Mesendoderm (in vitro differentiated cells): ENCODE results near the gene CSF3R.

Source experiments
- DNase-seq: peaks from one replicate; pipeline ENCODE4 v3.0.0; 2013
- H2AK5ac ChIP-seq: 2 replicates; pipeline ENCODE4 v1.6.1; 2013; ENCODE audit warnings: low read length, inconsistent platforms
- H2BK120ac ChIP-seq: 2 replicates; pipeline ENCODE4 v1.6.1; 2013; ENCODE audit warnings: low read depth, mild to moderate bottlenecking, low read length, moderate library complexity, mixed read lengths
- H2BK15ac ChIP-seq: replicated peaks from 2 replicates; pipeline ENCODE4 v1.6.1; 2013; ENCODE audit warnings: low read depth, mild to moderate bottlenecking, moderate library complexity
- H2BK5ac ChIP-seq: 2 replicates; pipeline ENCODE4 v1.6.1; 2013; ENCODE audit warnings: low read length, inconsistent platforms
- H3K18ac ChIP-seq: 2 replicates; pipeline ENCODE4 v1.6.1; 2013; ENCODE audit warnings: mild to moderate bottlenecking, low read length, mixed read lengths
- H3K23ac ChIP-seq: one replicate; pipeline ENCODE4 v1.6.1; 2013; ENCODE audit warnings: low read length
- H3K27ac ChIP-seq: 2 replicates; pipeline ENCODE4 v1.5.1; 2013; ENCODE audit warnings: low read depth, mild to moderate bottlenecking, inconsistent platforms, low read length, moderate library complexity
- H3K27me3 ChIP-seq: 2 replicates; pipeline ENCODE4 v1.6.1; 2013; ENCODE audit warnings: low read length, control low read depth, mild to moderate bottlenecking, inconsistent platforms; ENCODE audit not compliant: insufficient read depth, poor library complexity
- H3K36me3 ChIP-seq: 2 replicates; pipeline ENCODE4 v1.6.1; 2013; ENCODE audit warnings: low read length, inconsistent platforms; ENCODE audit not compliant: control insufficient read depth, insufficient read depth
- H3K4ac ChIP-seq: one replicate; pipeline ENCODE4 v1.6.1; 2013; ENCODE audit warnings: low read depth, mild to moderate bottlenecking, low read length, moderate library complexity
- H3K4me1 ChIP-seq: 2 replicates; pipeline ENCODE4 v1.6.1; 2013; ENCODE audit warnings: low read depth, low read length, inconsistent platforms; ENCODE audit not compliant: control insufficient read depth
- H3K4me2 ChIP-seq: 2 replicates; pipeline ENCODE4 v1.6.1; 2013; ENCODE audit warnings: low read length
- H3K4me3 ChIP-seq: 2 replicates; pipeline ENCODE4 v1.5.1; 2013; ENCODE audit warnings: mild to moderate bottlenecking, low read length
- H3K56ac ChIP-seq: one replicate; pipeline ENCODE4 v1.6.1; 2013; ENCODE audit warnings: low read length
- H3K79me1 ChIP-seq: 2 replicates; pipeline ENCODE4 v1.6.1; 2013; ENCODE audit warnings: low read length, inconsistent platforms
- H3K79me2 ChIP-seq: 2 replicates; pipeline ENCODE4 v1.6.1; 2013; ENCODE audit warnings: mild to moderate bottlenecking, low read length; ENCODE audit not compliant: control insufficient read depth, insufficient read depth
- H3K9ac ChIP-seq: 2 replicates; pipeline ENCODE4 v1.6.1; 2013; ENCODE audit warnings: low read length, inconsistent platforms
- H4K5ac ChIP-seq: one replicate; pipeline ENCODE4 v1.6.1; 2013; ENCODE audit warnings: low read length
- H4K8ac ChIP-seq: one replicate; pipeline ENCODE4 v1.6.1; 2013; ENCODE audit warnings: low read depth, mild to moderate bottlenecking, control low read depth, low read length, moderate library complexity
- WGBS: extraction: QIAGEN DNeasy Blood & Tissue Kit; methylation state at CpG from one replicate; pipeline ENCODE4 v1.1.7; 2013; ENCODE audit warnings: low lambda C conversion rate, missing lambda C conversion rate; ENCODE audit not compliant: insufficient coverage; ENCODE audit errors: extremely low coverage; 5-methylcytosine and 5-hydroxymethylcytosine counted together

The CSF3R gene

DNA sequence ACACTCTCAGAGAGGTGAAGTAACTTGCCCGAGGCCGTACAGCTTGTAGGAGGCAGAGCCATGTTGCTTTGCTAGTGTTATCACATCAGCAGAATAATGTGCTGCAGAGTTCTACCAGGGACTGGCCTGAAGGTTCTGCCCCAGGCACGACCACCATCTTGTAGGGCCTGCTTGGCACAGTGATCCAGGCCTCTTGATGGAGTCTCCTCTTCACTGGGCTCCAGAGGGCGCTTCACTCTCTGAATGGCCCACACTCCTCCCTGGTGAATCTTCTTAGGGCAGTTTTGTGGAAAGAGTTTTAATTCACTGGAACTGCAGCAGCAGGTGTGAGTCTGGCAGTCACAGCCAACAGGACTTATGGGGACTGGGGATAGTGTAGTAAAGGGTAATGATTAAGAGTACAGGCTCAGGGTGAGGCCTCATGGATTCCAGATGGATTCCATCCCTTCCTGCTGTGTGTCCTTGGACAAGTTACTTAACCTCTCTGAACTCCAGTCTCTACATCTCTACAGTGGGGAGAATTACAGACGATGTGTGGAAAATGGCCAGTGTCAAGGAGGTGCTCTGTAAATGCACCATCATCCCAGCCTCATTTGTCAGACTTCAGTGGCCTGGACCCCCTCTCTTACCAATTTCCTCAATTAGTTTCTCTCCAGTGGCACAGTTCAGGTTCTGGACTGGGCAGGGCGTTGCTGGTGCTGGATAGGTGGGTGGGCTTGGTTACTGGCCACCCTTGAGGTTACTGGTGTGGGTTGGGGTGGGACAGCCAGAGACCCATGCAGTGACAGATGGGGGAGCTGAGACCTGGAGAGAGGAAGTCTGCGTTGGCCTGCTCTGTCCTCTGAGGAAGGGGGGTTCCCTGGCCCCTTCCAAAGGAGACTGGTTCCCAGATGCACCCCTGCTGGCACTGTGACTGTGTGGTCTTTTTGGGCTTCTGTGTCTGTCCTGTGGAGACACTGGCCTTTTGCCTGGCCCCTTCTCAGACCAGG lies 45.9 kb upstream of the CSF3R start:
- no peak overlapping the region for H3K4me3 ChIP-seq
- WGBS, result no CpG with 5 or more reads among the region's 7 CpGs
- H3K79me1 ChIP-seq, result no peaks in the 10 kb centered on the region
- DNase-seq, result peak; percentile 68
- no peaks in the 10 kb centered on the region for H3K27me3 ChIP-seq
- no peak overlapping the region for H2BK120ac ChIP-seq
- no peak overlapping the region for H3K56ac ChIP-seq
- no peak overlapping the region for H3K4ac ChIP-seq
- H3K23ac ChIP-seq, result no peak overlapping the region
- H4K8ac ChIP-seq, result no peak overlapping the region
- H3K27ac ChIP-seq, result no peak overlapping the region
- H2BK5ac ChIP-seq, result no peak overlapping the region
- H2BK15ac ChIP-seq, result no peak overlapping the region
- H3K4me2 ChIP-seq, result no peak overlapping the region
- no peak overlapping the region for H2AK5ac ChIP-seq
- no peak overlapping the region for H3K18ac ChIP-seq
- peaks cover 4% of the 10 kb centered on the region for H3K4me1 ChIP-seq
- H4K5ac ChIP-seq, result no peak overlapping the region
- H3K9ac ChIP-seq, result no peak overlapping the region
- no peaks in the 10 kb centered on the region for H3K36me3 ChIP-seq
- H3K79me2 ChIP-seq, result no peaks in the 10 kb centered on the region

DNA sequence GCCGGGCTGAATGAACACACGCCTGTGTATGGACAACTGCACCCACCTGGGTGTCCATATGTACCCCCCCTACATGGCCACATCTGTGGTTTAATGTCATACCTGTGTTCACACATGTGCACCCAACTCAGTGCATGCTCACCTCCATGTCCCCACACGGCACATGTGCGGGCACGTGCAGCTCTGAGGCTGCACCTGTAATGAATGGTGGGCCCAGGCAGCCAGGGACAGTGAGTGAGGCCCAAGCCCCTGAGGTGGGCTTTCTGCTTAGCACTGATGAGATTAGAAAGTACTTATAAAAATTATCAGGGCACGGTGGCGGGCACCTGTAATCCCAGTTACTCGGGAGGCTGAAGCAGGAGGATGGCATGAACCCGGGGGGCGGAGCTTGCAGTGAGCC lies 42.5 kb upstream of the CSF3R start:
- peaks cover 7% of the 10 kb centered on the region for H3K4me1 ChIP-seq
- no peak overlapping the region for H3K4me2 ChIP-seq
- no peak overlapping the region for H2BK120ac ChIP-seq
- no peak overlapping the region for H3K4ac ChIP-seq
- no peak overlapping the region for H3K27ac ChIP-seq
- no peak overlapping the region for H4K8ac ChIP-seq
- no peak overlapping the region for H2BK15ac ChIP-seq
- H3K36me3 ChIP-seq, result no peaks in the 10 kb centered on the region
- H3K56ac ChIP-seq, result no peak overlapping the region
- H3K4me3 ChIP-seq, result no peak overlapping the region
- no peak overlapping the region for H3K23ac ChIP-seq
- no peak overlapping the region for H3K9ac ChIP-seq
- H2BK5ac ChIP-seq, result no peak overlapping the region
- H3K27me3 ChIP-seq, result no peaks in the 10 kb centered on the region
- WGBS, result no CpG with 5 or more reads among the region's 10 CpGs
- DNase-seq, result no peak
- no peaks in the 10 kb centered on the region for H3K79me1 ChIP-seq
- H3K79me2 ChIP-seq, result no peaks in the 10 kb centered on the region
- H3K18ac ChIP-seq, result no peak overlapping the region
- H4K5ac ChIP-seq, result no peak overlapping the region
- H2AK5ac ChIP-seq, result no peak overlapping the region

DNA sequence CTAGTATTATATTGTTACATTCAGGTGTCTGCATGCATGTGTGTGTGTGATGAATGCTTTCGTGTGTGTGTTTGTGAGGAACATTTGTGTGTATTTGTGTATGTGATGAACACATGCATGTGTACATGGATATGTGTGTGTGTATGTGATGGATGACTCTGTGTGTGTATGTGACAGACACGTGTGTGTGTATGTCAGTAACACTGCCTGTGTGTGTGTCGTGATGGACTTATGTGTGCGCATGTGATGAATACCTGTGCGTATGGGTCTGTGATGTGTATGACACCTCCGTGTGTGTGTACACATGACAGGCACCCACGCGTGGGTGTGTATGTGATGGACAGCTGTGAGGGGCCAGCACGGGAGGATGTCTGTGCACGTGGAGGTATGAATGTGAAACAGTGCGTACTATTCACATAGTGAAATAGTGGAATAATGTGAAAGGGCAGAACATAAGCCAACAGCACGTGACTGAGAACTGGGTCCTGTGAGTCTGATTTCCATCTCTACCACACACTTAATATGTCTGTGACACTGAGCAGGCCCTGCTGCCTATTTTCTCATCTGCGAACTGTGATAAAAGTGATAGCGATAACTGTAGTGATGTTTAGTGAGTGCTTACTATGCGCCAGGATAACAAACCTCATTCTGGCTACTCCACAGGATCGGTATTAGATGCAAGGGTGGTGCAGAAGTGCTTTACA lies 41.8 kb upstream of the CSF3R start:
- Histone ChIP-seq H4K5ac (no peak overlapping the region), H3K18ac (no peak overlapping the region), H2BK120ac (no peak overlapping the region), H3K27ac (no peak overlapping the region), H3K4me1 (peaks cover 7% of the 10 kb centered on the region), H3K79me1 (no peaks in the 10 kb centered on the region), H2BK15ac (no peak overlapping the region), H4K8ac (no peak overlapping the region), H3K27me3 (no peaks in the 10 kb centered on the region), H3K23ac (no peak overlapping the region), H3K9ac (no peak overlapping the region), H3K4me2 (no peak overlapping the region), H3K79me2 (no peaks in the 10 kb centered on the region), H2AK5ac (no peak overlapping the region), H3K36me3 (no peaks in the 10 kb centered on the region), H2BK5ac (no peak overlapping the region), H3K4me3 (no peak overlapping the region), H3K4ac (no peak overlapping the region), H3K56ac (no peak overlapping the region)
- no CpG with 5 or more reads among the region's 16 CpGs for WGBS
- DNase-seq, result no peak

DNA sequence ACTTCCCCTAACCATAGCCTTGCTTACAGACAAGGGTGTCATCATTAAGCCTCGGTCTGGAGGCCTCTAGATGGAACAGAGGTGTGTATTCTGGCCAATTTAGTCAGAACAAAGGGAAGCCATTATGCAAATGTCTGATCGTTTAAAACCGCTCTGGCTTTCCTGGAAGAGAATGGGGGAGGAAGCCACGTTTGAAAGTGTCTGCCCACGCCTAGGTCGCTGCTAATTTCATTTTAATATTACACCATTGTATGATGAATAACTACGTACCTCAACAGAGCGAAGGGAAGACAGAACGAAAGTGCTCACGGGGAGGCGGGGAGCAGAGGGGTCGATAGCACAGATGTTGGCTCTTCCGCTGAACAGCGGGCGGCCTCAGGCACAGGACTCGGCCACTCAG lies 41.1 kb upstream of the CSF3R start:
- no peaks in the 10 kb centered on the region for H3K36me3 ChIP-seq
- WGBS, result no CpG with 5 or more reads among the region's 16 CpGs

DNA sequence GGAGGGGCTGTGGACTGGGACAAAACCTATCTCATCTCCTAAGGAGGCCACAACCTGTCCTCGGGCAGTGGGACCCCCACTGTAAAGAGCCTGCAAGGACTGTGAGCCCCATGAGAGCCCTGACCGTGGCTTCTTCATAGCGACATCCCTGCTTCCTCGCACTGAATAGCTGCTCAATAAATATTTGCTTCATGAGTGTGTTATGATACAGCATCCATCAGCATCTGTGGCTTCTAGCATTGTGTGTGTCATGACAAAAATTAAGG lies 40.5 kb upstream of the CSF3R start:
- no peaks in the 10 kb centered on the region for H3K79me2 ChIP-seq
- H3K56ac ChIP-seq, result no peak overlapping the region
- no peak overlapping the region for H3K18ac ChIP-seq
- no peak overlapping the region for H4K5ac ChIP-seq
- H3K9ac ChIP-seq, result no peak overlapping the region
- H3K27me3 ChIP-seq, result no peaks in the 10 kb centered on the region
- WGBS, result no CpG with 5 or more reads among the region's 4 CpGs
- no peak overlapping the region for H3K23ac ChIP-seq
- H2BK5ac ChIP-seq, result no peak overlapping the region
- H3K4me2 ChIP-seq, result no peak overlapping the region
- no peak overlapping the region for H2BK15ac ChIP-seq
- H2BK120ac ChIP-seq, result no peak overlapping the region
- H3K27ac ChIP-seq, result no peak overlapping the region
- no peak for DNase-seq
- H4K8ac ChIP-seq, result no peak overlapping the region
- no peak overlapping the region for H3K4me3 ChIP-seq
- no peaks in the 10 kb centered on the region for H3K79me1 ChIP-seq
- H3K36me3 ChIP-seq, result no peaks in the 10 kb centered on the region
- H2AK5ac ChIP-seq, result no peak overlapping the region
- H3K4me1 ChIP-seq, result peaks cover 7% of the 10 kb centered on the region
- no peak overlapping the region for H3K4ac ChIP-seq

More for the DNA sequence above, 41.1 kb upstream of the CSF3R start:
- Histone ChIP-seq H2BK120ac (no peak overlapping the region), H3K27ac (no peak overlapping the region), H2AK5ac (peak overlapping the region; percentile 19), H3K9ac (no peak overlapping the region), H4K5ac (no peak overlapping the region), H3K4me1 (peaks cover 7% of the 10 kb centered on the region), H3K4ac (no peak overlapping the region), H3K4me2 (no peak overlapping the region), H3K4me3 (no peak overlapping the region), H3K56ac (no peak overlapping the region), H2BK5ac (no peak overlapping the region), H3K79me2 (no peaks in the 10 kb centered on the region), H2BK15ac (no peak overlapping the region), H3K18ac (no peak overlapping the region), H3K27me3 (no peaks in the 10 kb centered on the region), H3K23ac (no peak overlapping the region), H4K8ac (no peak overlapping the region), H3K79me1 (no peaks in the 10 kb centered on the region)
- peak; percentile 34 for DNase-seq
